NCI-H526 treated with DMSO at 0.1 percent for 48 hours (cell line): ENCODE data around the gene PEMT.
"Not testable (repeated sequence)": the region's sequence is repeated elsewhere in the genome, so short reads cannot be mapped to it uniquely, and the experiment has no call there.

Source experiments
- DNase-seq: peaks from one replicate; lab custom pipeline; 2025; lab: John Stamatoyannopoulos, UW

The PEMT gene

DNA sequence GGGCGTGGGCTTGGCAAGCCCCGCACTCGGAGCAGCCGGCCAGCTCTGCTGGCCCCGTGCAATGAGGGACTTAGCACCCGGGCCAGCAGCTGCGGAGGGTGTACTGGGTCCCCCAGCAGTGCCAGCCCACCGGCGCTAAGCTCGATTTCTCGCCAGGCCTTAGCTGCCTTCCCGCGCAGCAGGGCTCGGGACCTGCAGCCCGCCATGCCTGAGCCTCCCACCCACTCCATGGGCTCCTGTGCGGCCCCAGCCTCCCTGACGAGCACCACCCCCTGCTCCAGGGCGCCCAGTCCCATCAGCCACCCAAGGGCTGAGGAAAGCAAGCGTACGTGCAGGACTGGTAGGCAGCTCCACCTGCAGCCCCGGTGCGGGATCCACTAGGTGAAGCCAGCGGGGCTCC is 105.1 kb downstream of the PEMT start:
- DNase-seq: not testable (repeated sequence)

DNA sequence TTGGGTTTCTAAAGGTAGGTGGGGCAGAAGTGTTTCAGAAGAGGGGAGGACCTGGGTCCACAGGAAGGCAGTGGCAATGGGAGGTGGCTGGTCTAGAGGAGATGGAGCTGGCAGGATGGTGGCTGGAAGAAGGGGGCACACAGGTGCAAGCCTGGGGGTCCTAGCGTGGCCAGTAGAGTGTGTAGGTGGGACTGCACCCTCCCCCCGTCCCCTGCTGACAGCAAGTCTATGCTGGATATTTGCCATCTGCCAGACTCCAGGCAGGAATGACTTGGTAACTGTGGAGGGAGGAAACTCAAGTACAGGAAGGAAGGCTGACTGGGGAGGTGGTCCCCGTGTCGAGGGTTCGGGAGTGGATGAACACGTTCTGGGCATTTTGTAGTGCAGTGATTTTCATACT is 106.1 kb downstream of the PEMT start:
- DNase-seq: no peak

DNA sequence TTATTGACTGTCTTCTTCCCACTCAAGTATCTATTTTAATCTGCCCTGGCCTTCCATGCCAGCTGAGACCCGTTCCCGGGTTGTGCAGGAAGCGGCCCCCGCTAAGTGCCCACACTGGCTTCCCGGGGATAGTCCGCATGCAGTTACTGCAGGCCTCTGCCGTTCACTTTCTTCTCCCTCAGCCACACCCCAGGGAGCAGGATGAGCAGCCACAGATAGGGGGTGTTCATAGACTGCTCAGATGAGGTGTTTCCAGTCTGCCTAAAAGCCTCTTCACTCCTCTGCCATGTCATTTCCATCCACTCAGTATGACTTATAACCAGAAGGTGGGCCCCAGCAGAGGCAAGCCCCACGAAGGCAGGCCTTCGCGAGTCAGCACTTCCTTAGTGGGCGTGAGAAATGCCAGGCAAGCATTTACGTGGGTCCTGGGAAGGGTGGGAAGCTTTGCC is 107.0 kb downstream of the PEMT start:
- DNase-seq: no peak

DNA sequence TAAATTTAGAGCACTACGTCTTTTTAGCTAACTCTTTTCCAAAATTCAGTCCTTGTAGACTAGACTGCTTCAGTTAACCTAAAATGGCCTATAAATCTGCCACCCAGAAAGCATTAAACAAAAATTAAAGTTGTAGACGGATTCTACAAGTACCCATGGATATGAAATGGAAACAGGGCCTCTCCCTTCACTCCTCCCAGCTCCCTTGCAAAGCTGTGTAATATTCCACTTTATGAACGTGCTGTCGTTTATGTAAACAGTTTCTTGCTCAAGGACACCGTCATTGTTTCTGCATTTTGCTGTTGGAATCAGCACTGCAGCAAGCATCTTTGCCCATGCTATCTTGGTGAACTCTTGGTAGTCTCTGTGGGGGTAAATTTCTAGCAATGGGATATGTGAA is 109.6 kb downstream of the PEMT start:
- DNase-seq: no peak

DNA sequence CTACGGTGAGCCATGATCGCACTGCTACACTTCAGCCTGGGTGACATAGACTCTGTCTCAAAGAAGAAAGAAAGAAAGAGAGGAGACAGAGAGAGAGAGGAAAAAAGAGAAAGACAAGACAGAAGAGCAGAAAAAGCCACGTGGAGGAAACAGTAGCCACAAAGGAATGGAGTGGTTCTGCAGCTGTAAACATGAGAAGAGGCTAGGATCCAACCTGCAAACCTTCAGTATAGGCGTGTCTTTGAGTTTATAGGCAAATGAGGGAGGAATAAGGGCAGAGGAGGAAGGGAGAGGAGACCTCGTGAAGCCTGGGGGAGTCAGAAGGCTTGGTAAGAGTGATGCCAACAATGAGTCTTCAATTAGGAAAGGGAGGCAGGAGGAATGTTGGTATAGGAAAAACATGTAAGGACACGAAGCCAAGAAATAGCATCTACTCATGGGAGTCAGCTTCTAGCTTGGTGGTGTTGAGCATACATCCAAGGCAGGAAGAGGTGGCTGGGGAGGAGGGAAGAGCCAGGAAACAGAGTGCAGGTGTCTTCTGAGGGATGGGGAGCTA is 110.8 kb downstream of the PEMT start:
- no peak for DNase-seq

DNA sequence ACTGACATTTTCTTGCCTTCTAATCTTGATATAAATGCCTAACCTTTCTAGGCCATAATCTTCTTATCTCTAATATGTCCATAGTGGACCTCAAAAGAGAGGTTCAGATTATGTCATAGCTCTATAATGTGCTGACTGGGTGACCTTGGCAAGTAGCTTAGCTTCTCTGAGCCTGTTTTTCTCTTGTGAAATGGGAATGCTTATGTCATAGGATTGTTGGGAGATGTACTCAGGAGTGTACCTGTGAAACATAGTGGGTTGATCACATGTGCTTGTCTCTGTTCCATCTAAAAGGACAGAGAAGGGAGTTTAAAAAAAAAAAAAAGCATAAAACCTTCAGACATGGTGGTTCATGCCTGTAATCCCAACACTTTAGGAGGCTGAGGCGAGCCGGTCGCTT is 112.3 kb downstream of the PEMT start:
- DNase-seq: no peak

DNA sequence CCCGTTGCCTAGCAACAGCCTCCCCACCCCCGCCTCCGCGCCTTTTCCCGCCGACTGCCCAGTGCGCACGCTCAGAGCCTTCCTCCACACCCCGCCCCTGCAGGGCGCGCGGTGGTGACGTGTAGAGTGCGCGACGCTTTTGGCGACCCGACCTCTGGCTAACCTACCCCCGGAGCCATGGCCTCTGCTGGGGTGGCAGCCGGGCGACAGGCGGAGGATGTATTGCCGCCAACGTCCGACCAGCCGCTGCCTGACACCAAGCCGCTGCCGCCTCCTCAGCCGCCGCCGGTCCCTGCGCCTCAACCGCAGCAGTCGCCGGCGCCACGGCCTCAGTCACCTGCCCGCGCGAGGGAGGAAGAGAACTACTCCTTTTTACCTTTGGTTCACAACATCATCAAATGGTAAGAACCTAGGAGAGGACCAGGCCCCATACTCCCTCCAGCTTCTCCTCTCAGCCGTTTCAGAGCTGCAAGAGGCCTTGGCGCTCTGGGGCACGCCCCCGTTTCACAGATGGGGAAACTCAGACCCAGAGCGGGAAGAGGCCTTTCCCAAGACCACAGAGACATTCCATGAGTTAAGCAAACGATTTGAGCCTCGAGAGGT is 114.5 kb downstream of the PEMT start, which contains the start of gene MED9:
MED9 (plus strand) TSS at position 136 of the 603 bp plus-strand sequence; CDS start at position 178, 42 bp downstream.
- peak; percentile 62 for DNase-seq

DNA sequence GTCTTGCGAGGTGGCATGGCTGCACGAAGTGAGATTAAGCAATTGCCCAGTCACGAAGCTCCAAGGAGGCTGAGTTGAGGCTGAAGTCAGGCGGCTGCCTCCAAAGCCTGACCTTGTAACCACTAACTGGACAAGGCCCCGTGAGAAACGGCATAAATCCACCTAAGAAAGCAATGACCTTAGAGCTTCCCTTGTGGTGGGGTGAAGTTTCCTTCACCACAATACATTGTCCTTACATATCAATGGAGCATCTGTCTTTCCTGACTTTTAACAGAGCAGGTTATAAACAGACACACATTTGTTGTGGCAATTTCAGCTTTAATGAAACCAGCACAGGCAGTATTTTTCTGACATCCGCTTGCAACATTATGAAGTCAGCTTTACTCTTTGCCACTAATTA is 117.2 kb downstream of the PEMT start:
- DNase-seq: no peak

DNA sequence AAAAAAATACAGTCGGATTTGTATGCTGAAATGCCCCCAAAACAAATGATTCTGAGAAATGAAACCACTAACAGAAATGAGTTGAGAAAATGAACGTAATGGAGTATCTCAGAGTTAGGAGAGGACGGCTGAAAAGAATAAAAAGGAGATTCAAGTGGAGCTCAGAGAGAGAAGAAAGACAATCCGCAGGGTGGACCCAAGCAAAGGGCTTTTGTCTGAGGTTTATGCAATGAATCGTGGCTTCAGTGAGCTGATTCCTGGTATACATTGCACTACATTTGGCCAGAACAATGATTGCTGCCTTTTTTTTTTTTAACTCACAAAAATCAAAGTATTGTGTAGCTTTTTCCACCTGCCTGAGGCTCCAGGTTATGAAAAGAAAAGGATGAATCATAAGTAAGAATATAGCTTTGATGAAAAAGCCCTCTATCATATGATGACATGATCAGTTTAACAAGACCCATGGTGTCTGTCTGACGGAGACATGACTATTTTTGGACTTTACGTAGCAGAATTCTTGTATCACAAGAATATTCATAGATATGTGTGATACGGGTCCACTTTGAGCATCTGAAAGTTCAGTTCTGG is 119.1 kb downstream of the PEMT start:
- DNase-seq: no peak

DNA sequence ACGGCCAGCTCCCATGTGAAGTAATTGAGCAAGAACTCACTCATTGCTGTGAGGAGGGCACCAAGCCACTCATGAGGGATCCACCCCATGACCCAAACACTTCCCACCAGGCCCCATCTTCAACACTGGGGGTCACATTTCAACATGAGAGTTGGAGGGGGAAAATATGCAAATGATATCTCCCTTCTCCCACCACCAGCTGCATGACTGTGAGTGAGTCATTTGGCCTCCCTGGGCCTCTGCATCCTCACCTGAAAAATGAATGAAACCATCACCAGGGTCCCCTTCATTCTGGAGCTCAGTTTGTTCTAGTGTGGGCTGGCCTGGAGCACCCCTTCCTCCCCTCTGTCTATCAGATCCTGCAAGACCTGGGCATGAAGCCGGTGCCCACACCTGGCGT is 121.5 kb downstream of the PEMT start:
- no peak for DNase-seq

DNA sequence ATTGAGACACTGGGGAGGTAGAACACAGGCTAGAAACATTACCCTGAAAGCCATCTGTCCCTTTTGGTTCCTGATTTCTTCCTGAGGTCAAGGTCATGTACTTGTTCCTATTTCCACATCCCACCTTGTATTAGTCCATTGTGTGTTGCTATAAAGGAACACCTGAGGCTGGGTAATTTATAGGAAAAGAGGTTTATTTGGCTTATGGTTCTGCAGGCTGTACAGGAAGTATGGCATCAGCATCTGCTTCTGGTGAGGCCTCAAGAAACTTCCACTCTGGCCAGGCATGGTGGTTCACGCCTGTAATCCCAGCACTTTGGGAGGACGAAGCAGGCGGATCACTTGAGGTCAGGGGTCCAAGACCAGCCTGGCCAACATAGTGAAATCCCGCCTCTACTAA is 122.2 kb downstream of the PEMT start:
- no peak for DNase-seq

DNA sequence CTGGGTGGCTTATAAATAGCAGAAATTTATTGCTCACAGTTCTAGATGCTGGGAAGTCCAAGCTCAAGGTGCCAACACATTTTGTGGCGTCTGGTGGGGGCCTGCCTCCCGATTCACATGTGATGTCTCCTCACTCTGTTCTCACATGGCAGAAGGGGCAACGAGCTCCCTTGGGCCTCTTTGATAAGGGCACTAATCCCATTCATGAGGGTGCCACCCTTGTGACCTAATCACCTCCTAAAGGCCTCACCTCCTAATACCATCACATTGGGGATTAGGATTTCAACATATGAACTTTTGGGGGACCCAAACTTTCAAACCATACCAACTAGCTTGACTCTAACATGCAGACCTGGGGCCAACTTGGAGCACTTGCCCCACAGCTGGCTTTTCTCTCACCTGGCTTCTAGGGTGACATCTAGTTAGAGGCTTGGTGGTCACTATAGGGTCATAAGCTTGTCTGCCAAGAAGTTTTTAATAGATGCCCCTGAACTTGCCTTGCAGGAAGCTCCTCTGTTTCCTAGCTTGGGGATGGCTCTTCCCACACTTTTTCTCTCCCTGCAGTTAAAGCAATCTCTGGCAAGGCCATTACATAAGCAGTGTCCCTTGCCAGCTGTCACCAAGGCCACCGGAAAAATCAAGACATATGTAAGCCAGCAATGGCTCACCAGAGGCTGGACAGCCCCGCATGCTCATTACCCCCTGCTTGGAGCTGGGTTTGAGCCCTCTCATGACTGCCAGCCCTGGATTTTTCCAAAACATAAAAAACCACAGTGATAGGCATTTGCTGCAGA is 123.1 kb downstream of the PEMT start:
- no peak for DNase-seq

DNA sequence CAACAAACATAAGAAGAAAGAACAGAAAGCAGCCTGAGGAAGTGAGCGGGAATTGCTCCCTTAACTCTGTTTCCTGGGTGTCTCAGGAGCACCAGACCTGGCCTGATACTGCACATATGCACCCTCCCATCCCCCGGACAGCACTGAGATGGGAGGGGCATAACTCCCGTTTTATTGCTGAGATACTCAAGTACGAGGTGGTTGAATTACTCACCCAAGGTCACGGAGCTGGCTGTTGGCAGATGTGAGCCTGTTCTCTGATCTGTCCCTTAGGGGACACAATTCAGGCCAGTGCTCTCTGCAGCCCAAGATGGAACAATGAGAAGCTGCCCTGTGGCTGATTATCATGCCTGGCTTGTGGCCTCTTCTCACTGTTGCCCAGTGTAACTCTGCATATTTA is 123.8 kb downstream of the PEMT start:
- no peak for DNase-seq

DNA sequence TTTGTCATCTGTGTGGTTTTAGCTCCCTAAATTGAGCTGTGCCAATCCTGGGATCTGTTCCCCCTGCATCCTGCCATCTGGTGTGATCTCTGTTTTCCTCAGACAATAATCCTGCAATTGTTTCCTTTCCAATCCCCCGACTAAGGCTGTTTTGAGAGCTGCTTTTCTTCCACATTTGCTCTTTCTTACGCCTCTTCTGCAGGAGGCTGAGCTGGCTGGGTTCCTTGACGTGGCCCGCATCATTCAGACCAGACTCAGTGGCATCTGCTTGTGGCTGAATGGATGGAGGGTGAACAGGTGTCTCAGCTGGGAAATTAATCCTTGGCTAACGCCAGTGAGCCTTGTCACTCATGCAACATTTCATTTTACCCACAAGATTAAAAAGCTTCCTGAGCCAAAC is 124.5 kb downstream of the PEMT start:
- no peak for DNase-seq

DNA sequence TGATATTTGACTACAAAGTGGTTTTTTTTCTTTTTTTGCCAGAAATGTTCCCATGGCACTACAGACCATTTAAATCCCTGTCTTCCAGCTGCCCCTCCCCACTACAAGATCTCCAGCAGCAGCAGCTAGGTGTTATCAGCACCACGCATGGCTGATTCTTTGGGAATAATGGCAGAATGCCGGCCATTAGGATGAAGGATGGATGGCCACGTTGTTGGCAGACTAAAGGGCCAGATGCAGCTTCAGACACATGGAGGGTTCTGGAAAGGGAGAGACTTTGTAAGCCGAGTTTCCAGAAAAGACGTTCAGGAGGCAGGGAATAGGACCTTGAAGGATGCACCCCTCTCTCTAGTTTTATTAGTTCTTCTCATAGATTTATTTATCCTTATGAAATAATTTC is 125.0 kb downstream of the PEMT start:
- DNase-seq: no peak

DNA sequence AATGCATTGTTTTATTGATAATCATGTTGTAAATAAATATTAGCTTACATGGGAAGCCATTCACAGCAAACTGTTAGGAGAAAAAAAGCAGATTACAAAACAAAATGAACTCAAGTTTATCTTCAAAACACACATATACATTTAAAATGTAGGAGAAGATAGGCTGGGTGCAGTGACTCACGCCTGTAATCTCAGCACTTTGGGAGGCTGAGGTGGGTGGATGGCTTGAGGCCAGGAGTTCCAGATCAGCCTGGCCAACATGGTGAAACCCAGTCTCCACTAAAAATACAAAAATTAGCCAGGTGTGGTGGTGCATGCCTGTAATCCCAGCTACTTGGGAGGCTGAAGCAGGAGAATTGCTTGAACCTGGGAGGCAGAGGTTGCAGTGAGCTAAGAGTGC is 125.6 kb downstream of the PEMT start:
- DNase-seq: not testable (repeated sequence)

DNA sequence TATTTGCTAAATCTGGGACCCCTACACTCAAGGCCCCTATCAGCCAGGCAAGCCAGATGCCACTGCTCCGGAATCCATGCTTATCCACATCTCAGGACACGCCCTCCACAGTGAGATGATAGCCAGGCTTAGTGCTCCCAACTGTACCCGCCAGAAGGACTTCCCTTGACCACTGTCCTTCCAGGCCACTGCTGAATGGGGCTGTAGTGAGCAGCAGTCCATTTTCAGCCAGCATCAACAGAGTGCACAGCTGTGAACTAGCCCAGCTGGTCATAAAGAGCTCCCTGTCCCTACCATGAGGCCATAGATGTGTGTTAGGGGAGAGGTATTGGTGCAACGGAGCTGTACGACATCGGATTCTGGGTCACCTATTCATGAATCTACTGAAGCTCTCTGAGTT is 127.7 kb downstream of the PEMT start:
- no peak for DNase-seq

DNA sequence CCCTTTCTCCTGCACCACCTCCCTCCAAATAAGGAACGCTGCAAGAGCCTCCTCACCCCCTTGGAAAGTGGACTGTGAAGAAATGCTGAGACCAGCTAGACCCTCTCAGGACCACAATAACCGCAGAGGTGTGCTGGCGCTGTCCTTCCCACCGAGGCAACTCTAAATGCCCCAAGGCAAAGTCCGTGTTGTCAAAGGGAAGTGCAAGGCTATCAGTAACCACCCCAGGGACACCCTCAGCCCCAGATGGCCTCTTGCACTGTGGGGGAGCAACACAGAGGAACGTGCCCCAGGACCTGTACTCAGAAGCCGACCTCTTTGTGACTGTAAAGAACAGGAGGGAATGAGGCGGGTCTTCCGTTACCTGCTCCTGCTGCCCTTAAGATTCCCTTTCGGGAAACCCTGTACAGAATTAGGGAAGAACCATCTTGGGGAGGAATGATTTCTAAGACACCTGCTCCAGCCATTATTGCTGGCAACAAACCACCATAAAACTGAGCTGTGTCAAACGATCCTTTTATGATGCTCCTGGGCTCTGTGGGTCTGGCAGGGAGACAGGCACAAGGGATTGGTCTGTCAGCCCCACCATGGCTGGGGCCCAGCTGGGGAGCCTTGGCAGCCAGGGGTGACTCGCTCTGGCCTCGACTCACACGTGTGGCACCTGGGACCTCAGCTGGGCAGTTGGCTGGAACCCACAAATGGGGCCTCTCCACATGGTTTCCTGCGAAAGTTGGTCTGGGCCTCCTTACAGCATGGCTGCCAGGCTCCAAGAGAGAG is 129.3 kb downstream of the PEMT start:
- no peak for DNase-seq

DNA sequence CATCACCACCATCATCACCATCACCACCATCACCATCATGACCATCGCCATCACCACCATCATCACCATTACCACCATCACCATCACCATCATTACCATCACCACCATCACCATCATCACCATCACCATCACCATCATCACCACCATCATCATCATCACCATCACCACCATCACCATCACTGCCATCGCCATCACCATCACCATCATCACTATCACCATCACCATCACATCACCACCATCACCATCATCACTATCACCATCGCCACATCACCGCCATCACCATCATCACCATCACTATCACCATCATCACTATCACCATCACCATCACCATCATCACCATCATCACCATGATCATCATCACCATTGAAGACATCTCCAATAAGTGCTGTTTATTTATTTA is 131.5 kb downstream of the PEMT start:
- no peak for DNase-seq

DNA sequence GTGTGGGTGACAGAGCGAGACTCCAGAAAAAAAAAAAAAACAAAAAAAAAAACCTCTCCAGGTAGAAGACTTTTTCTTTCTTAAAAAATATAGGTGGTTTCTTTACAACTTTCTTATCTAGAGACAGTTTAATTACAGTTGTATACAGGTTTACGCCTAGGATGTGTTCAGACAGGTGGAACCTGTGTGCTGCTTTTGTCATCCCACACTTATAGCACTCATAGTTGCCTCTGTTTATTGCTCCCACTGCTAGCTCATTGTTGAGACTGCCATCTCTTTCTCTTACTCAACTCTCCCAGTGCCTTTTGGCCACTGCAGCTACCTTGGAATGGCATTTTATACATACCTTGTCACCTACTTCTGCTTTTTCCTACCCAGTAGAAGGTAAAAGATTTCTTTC is 133.8 kb downstream of the PEMT start:
- DNase-seq: no peak

DNA sequence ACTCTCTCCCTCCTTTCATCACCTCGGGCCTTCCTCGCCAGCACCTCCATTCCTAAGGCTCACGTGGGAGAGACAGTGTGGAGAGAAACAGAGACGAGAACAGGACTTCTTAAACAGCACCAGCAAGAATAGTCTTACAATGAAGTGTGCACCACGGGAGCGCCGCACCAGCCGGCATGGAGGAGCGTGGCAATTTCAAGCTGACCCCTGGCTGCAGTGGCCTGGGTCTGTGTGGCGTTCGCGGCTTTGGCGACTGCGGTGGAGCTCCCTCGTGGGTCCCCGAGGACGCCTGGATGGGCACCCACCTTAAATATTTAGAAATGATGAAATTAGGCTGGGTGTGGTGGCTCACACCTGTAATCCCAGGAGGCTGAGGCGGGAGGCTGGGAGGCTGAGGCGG is 135.3 kb downstream of the PEMT start:
- no peak for DNase-seq
